GM21786 (cell line): ENCODE measurements around the gene ULK1.
"Not testable (repeated sequence)": the region's sequence is repeated elsewhere in the genome, so short reads cannot be mapped to it uniquely, and the experiment has no call there.

Experiments used
- ATAC-seq: cut with Tn5 transposase; IDR thresholded peaks from one replicate; pipeline ENCODE4 v1.9.1; 2021; ENCODE audit not compliant: unreplicated experiment

The ULK1 gene

DNA sequence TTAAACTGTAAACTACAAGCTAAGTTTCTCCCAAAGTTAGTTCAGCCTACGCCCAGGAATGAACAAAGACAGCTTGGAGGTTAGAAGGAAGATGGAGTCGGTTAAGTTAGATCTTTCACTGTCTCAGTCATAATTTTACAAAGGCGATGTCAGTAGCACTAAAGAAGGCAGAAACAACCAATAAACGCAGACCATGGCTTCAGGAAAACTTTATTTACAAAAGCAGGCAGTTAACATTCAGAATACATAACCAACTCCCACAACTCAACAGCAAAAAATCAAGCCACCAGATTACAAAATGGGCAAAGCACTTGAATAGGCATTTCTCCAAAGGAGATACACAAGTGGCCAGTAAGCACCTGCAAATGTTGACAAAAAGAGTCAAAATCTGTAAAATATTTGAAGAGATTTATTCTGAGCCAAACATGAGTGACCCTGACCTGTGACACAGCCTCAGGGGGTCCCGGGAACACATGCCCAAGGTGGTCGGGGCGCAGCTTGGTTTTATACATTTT lies 8.8 kb upstream of the ULK1 start:
- ATAC-seq: no peak

DNA sequence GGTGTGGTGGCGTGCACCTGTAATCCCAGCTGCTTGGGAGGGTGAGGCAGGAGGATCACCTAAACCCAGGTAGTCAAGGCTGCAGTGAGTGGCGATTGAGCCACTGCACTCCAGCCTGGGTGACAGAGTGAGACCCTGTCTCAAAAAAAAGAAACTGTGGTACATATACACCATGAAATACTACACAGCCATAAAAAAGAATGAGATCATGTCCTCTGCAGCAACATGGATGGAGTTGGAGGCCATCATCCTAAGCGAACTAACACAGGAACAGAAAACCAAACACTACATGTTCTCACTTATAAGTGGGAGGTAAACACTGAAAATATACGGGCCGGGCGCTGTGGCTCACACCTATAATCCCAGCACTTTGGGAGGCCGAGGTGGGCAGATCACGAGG lies 2.7 kb upstream of the ULK1 start:
- ATAC-seq: not testable (repeated sequence)

DNA sequence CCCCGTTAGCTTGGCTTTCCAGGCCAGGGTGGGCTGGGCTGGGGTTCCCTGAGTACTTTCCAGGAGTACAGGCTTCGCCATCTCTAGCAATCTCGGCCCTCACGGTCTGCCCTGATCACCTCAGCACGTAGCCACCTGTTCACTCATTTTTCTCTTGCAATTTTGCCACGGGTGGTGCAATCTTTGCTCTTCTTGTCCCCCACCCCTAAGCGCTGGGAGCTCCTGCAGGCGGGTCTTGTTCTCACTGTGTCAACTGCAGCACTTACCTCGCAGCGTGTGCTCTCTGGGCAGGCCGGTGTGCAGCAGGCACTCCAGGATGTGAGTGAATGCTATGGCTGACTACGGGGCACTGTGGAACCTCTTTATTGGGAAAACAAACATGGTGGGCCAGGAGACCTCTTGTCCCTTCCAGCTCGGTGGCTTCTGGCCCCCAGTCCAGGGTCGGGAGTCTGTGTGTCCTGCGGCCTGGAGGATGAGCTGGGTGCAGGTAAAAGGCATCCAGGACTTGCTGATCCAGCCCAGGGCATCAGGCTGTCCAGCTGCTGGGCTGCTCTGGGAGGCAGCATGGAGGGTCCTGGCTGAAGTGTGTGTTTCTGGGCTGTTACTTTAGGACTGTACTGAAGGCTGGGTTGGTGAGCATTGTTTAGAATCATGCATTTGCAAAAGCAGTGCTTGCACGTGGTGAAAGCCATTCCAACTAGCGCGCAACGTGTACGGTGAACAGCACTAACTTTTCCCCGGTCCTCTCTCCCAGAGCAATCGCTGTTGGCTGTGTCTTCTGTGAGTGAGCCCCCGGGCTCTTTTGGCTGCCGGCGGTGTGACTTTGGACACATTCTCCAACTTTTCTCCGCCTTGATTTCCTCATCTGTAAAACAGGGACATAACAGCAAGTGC lies 1.5 kb upstream of the ULK1 start:
- no peak for ATAC-seq

DNA sequence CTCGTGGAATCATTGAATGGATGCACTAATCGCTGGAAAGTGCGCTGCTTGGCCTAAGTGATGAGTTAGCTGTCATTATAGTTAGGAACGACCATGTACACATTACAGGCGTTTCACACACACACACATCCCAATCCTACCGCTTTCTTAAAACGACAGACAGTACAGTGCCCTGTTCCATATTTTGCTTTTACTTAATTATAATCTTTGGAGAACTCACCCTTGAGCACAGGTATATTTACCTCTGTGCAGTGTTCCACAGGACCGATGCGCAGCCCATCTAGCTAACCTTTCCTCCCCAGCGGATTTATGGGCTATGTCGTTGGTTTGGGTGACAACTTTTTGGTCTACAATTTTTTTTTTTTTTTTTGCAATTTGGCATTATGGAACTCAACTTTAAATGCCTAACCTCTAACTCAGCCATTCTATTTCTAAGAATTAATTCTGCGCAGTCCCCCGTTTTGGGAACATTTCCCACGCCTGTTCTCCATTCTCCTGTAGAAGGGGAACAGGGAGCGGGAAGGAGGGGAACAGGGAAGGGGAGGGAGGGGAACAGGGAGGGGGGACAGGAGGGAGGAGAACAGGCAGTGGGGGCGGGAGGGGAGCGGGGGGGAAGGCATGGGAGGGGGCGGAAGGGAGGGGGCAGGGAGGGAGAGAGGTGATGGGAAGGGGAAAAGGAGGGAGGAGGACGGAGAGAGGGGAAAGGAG lies 663 bp upstream of the ULK1 start:
- no peak for ATAC-seq

DNA sequence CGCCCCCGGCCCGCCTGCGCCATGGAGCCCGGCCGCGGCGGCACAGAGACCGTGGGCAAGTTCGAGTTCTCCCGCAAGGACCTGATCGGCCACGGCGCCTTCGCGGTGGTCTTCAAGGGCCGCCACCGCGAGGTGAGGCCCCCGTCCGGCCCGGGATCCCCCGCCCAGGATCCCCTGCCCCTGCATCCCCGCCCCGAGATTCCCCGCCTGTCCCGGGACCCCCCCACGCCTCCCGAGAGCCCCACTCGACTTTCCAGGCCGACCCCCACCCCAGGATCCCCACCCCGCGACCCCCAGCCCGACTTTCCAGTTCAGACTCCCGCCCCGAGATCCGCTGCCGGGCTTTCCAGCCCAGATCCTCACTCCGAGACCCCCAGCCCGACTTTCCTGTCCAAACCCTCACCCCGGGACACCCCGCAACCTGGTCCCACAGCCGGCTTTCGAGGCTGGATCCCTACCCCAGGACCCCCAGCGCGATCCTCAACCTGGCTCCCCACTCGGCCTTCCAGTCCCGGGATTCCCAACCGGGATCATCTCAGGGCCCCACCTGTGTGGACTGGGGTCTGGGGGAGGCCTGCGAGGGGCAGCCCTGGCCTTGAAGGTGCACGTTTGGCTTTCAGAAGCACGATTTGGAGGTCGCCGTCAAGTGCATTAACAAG lies 688 bp downstream of the ULK1 start:
- ATAC-seq: no peak

DNA sequence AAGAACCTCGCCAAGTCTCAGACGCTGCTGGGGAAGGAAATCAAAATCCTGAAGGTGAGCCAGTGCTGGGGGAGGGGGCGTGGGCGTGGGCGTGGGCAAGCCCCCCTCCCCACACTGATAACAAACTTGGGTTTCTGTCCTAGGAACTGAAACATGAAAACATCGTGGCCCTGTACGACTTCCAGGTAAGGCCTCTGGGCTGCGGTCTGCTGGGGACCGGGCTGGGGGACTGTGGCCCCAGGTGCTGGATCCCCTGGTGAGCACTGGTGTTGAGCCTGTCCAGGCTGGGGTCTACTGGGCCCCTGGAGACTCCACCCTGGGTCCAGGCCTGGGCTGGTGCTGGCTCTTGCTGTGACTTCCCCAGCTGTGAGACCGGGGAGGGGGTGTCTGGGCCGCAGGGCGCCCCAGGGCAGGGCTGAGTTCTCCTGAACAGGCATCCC lies 1.2 kb downstream of the ULK1 start:
- ATAC-seq: peak; percentile 3

DNA sequence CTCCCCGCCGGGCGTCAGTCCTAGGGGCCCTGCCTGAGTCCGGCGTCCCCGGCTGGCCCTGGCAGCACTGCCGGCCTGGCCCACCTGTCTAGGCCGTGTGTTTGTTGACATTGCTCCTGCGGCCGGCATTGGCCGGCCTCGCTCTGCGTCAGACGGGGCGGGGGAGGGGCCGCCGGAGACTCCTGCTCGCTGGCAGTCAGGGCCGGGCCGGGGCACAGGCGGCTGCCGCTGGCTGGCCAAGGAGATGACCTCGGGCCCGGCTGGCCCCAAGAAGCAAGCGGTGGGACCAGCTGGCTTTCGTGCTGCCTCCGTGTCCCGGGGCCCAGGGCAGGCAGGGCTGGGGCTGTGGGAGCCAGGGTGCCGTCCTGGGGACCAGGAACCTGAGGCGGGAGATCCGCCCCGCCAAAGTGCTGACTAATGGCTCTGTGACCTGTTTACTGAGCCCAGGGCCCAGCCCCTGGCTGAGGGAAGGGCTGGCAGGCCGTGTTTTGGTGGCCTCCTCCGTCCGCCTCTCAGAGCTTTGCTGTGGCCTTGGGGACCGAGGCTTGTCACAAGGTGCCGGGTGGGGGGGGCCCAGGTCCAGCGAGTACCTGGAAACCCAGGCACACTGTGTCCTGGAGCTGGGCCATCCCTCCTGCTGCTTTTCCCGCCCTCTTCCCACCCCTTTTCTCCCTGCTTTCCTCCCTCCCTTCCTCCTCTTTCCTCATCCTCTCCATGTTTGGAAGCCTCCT lies 1.8 kb downstream of the ULK1 start:
- ATAC-seq: peak; percentile 58

DNA sequence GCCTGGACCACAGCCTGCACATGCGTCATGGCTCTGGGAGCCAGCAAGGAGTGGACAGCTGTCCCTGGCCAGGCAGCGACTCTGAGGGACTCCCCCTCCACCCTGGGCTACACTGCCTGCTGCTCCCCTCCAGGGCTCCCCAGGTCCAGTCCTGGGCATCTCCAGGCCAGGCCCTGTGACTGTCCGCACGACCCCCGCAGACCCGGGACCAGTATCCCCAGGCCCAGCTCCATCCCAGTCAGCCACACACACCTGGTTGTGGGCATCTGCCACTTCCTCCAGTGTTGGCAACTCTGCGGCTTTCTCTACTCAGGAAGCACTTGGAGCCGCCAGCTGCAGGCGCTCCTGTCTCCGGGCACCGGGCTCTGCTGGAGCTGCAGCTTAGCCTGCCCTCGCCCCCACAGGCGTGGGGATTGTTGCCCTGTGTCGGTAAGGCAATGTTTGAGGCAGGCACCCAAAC lies 2.4 kb downstream of the ULK1 start:
- no peak for ATAC-seq

DNA sequence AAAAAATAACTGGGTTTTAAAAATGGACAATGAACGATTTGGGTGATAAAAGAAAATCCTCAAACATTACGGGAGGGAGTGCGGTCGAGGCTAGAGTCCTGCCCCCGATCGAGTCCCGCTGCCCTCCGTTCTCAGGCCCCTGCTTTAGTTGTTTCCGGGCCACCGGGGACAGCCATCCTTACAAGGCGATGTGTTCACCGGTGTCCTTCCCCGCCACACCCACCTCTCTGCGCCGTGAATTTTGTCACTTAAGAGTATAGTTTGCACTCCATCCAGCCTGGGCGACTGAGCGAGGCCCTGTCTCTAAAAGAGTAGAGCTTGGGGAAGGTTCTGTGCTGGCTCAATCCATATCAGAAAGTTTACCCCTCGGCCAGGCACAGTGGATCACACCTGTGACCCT lies 2.9 kb downstream of the ULK1 start:
- ATAC-seq: no peak

DNA sequence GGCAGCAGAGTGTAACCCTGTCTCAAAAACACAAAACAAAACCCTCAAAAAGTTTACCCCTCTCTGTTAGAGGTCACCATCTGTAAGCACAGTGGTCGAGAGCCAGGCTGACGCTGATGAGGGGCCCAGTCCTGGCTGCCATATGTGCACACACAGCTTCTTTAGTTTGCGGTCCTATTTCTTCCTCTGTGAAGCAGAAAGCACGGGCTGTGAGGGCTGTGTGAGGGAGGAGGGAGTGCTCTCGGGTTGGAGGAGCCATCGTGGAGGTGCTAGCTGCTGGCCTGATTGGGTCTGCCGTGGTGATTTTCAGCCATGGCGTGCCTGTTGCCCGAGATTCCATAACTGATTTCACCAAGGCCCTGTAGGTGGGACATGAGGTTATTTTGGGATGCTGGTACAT lies 3.5 kb downstream of the ULK1 start:
- no peak for ATAC-seq

DNA sequence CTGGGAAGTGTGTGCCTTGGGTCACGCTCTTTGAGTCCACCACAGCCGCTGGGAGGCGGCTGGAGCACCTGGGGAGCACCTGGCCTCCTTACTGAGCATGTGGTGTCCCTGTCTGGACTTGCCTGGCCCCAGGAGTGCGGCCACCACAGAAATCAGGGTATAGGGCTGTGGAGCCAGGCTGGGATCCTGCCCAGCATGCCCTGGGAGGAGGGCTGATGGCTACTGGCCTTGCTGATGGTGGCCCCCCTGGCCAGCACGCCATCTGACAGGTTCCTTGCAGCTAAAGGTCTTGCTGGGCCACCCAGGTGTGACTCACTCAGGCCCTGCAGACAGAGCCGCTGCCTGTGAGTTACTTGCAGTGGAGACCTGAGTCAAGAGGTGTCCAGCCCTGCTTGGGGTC lies 6.0 kb downstream of the ULK1 start:
- no peak for ATAC-seq

DNA sequence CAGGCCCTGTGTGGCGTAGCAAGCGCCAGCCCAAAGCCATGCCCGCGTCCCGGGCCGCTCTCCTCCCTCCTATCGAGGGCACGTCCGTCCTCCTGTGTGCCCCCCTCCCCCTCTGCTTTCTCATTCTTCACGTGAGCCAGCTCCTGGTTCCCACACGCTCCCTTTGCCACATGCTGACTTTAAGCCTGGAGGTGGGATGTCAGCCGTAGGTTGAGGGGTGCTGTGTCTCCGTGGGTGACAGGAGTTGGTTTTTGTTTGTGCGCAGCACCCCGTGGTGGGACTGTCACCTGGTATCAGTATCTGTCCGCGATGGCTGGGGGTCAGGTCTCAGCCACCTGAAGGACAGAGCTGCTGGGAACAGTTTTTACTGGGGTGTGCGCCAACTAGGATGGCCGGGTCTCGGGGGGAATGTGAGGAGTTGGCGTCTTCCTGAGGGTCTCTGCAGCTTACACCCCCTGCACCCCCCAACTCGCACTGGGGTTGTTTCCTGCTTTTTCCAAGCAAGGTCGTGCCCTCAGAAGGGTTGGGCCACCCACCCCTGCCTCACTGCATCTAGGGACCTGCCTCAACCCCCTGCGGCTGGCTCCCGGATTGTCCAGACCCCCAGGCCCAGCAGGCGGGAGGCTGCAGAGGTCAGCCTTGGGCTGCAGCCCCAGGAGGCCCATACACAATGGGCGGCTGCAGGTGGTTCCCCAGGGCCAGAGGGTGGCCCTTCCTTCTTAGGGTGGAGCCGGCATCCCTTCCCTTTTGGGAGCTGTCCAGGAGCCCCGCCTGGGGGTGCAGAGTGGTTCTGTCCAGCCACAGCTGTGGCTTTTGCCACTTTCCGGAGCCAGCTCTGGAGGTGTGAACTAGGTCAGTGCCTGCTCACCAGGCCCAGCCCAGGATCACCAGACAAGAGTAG lies 7.3 kb downstream of the ULK1 start:
- ATAC-seq: no peak

DNA sequence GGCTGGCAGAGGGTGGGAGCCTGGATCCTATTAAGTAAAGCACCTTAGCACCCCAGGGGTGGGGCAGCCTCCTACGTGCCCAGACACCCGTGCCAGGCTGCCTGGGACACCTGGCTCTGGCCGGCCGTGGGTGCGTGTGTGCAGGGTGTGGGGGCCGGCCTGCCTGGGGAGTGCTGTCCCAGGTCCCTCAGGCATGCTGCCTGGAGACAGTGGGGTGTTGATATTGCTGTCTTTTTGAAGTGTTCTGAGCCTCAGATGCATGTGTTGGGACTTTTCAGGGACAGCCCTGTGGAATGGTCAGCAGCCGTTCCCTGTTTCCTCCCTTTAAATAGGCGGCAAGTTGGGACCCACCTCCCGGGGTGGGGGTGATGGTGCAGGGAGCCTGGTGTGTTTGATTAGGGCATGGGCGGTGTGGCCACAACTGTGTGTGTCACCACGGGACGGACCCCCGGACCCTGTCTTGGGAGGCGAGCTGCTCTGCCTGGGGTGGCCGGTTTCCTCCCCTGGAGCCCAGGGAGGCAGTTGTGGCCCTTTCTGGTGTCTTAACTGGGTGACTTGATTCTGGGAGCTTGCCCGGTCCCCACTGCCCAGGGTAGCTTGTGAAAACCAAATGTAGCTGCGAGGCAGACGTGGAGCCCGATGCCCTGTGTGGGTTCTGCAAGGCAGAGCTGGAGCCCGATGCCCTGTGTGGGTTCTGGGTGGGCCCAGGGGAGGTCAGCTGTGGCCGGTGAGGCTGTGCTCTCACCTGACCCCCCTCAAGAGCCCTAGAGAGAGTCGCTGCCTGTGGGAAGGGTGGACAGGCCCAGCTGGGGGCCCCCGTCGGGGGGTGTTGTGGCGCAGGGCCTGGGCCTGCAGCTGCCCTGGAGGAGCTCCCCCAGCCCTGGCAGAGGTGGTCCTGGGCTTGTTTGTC lies 8.2 kb downstream of the ULK1 start:
- ATAC-seq: no peak

DNA sequence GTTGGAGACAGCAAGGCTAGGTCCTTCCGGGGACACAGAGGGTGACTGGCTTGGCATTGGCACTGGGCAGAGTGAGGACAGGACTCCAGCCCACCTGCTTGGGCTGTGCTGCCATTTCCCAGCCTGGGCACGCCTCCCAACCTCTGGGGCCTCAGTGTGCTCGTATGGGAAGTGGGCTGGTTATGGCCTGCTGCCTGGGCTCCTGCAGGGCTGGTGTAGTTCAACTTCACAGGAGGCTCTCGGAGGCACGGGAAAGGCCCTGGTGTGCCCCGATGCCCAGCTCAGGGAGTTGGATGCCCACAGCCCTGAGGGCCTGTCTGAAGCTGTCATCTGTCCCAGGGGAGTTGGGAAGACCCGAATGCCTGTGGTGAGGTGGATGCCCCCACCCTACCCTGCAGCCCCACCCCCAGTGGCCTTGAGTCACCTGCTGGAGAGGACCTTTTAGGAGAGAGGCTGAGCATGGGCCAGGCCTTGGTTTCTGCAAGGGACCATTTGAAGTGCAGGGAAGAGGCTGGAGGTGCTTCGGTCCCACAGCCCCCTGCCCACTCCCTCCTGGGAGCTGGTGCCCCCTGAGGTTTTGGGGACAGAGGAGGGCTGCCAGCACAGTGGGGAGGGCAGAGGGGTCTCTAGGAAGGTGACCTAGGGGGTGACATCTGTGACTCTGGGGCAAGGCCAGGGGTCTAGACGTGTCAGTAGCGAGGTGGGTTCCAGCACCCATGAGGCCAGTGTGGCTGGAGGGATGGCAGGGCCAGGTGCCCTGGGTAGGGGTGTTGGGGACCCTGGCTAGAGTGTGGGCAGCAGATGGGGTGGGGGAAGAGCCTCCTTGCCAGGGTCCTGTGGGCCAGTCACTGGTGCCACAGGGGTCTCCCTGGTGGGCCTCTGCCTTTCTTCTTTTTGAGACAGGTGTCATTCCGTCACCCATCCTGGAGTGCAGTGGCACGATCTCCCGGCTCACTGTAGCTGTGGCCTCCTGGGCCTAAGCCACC lies 9.1 kb downstream of the ULK1 start:
- no peak for ATAC-seq

DNA sequence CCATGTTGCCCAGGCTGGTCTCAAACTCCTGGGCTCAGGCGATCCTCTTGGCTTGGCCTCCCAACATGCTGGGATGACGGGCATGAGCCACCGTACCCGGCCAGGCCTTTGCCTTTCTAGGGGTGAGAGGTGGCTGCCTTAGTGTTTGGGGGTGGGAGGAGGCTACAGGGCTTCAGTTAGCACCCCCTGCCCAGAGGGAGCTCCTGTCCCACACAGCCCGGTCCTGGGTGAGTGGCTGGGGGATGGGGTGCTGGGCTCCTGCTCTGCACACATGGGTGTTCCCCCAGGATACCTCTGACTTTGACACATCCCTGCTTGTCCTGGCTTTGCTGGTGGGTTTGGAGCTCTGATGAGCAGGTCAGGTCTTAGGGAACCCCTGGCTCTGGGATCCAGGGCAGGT lies 9.9 kb downstream of the ULK1 start:
- no peak for ATAC-seq

DNA sequence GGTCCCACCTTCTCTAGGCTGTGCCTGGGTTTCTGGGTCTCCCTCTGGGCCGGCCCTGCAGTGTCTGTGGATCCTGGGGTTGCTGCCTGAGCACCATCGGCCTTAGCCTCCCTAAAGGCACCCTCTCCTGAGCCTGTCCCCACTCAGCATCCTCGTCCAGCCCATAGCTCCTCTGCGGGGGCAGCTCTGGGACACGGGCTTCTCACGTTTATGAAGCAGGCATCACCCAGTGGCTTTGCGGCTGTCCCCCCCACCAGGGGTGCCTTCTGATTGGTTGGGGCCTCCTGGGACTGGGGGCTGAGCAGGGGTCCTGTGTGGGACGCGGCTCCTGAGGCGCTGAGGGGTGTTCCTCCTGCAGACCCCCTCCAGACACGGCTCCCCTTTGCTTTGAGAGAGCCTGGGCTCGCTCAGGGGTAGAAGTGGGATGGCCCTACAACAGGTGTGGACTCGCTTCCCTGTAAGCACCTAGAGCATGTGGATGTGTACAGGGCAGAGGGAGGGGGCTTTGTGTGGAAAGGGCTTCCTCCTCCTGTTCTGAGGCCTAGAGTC lies 10.7 kb downstream of the ULK1 start:
- ATAC-seq: no peak

DNA sequence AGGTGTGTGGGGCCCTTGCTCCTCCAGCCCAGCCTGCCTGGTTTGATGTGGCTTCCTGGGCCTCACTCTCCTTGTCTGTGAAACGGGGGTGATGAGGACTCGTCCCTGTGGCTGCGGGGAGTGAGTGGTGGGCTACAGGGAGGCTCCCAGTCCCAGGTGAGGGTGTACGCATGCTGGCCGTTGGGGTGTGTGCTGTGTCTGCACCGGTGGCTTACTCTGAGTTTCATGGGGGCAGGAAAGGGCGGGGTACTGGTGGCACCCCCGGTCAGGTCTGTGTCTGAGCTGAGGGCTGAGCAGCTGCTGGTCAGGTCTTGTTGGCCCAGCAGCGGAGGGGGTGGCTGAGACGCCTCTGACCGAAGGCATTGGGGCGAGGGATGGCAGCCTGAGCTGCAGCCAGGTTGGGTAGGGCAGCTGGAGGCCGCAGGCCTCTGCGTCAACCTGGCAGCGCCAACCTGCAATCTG lies 11.2 kb downstream of the ULK1 start:
- no peak for ATAC-seq
